GM19328 (cell line): ENCODE results near the gene PLEKHB1.

ENCODE experiments used
- ATAC-seq: cut with Tn5 transposase; IDR thresholded peaks from one replicate; pipeline ENCODE4 v1.9.1; 2021; ENCODE audit warnings: mild to moderate bottlenecking, moderate library complexity; ENCODE audit not compliant: unreplicated experiment

The PLEKHB1 gene, protein sequence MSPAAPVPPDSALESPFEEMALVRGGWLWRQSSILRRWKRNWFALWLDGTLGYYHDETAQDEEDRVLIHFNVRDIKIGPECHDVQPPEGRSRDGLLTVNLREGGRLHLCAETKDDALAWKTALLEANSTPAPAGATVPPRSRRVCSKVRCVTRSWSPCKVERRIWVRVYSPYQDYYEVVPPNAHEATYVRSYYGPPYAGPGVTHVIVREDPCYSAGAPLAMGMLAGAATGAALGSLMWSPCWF

DNA sequence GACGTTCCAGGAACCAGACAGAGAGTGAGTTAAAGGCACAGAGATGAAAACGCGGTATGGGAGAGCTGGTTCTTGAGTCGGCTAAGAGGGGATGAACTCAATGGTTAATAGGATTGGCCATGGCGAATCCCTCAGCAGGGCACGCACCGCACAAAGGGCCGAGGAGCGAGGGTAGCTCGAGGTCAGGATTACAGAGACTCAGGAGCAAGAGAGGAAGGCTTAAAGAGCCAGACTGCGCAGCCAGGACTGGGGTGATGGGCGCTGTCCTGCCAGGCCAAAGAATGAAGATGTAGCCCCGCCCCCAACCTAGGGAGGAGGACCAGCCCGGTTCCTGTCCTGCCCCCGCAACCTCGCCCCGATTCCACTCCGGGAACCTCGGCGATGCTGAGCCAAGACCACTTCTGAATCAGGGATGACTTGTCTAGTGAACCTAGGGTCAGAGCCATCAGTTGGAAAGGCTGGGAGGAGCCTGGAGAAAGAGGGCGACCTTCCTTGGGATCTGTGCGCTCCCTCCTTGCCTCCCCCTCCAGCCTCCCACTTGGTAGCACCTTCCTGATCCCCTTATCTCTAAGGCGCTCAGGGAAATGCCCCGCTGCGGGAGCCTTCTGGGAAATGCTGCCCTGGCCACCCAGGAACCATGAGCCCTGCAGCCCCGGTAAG, at the start of gene PLEKHB1:
TSS of gene PLEKHB1 (plus strand) at position 610 of the 660 bp plus-strand sequence. CDS start at position 638, 28 bp downstream.
- ATAC-seq: no peak

DNA sequence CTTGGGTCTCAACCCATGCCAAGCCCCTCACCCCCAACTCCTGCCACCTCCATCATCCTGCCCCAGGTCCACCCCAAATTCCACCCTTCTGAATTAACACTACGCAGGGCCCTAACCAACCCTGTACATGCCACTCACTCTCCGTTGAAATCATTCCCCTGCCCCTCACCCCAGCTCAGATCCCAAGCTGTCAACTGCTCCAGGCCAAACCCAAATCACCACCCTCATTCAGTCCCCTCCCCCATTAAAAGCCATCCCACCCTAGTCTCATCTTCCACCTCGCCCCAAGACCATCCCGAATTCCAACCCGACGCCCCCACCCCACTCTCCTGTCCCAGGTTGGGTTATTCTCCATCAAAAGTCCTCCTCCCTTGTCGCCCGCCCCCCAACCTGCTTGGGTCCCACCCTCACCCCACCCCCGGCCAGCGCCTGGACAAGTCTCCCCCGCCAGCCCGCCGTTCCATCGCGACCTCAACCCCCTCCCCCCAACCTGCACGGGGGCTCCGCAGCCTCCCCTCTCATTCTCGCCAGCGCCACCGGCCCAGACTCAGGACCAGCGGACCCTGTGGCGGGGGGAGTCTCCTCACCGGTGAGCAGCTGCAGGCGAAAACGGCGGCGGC, 48.9 kb upstream of the PLEKHB1 start:
- ATAC-seq: no peak

DNA sequence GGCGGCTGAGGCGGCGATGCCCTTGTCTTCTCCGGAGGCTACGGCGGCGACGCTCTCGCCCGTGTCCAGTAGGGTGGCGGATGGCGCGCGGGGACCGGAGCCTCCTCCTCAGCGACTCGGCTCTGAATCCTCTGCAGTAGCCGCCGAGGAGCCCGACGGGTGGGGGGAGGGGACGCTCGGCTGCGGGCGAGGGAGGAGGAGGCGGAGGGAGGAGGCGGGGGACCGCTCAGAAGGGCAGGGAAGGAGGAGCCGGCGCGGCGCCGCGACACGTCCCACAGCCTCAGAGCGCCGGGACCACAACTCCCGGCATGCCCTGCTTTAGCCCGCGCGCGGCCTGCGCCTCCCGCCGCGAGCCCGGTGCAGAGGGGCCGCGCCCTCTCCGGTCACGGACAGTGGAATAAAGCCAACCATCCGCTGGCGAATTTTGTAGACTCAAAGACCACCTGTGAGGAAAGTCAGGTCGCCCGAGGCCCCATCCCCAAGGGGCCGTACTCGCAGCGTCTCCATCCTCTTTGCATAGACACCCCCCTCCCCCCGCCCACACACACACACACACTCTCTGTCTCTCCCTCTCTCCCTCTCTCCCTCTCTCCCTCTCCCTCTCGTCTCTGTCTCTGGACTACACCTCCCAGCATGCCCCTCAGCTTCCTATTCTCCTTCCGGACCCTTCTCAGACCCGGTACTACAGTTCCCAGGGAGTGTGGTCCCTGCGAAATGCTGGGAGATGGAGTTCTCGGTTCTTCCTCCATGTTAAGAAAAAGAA, 48.2 kb upstream of the PLEKHB1 start, which contains the start of gene FAM168A:
TSS of gene FAM168A (minus strand) at position 157 of the 763 bp plus-strand sequence. CDS start 129,638 bp downstream, outside the sequence.
- ATAC-seq: peak; percentile 96

DNA sequence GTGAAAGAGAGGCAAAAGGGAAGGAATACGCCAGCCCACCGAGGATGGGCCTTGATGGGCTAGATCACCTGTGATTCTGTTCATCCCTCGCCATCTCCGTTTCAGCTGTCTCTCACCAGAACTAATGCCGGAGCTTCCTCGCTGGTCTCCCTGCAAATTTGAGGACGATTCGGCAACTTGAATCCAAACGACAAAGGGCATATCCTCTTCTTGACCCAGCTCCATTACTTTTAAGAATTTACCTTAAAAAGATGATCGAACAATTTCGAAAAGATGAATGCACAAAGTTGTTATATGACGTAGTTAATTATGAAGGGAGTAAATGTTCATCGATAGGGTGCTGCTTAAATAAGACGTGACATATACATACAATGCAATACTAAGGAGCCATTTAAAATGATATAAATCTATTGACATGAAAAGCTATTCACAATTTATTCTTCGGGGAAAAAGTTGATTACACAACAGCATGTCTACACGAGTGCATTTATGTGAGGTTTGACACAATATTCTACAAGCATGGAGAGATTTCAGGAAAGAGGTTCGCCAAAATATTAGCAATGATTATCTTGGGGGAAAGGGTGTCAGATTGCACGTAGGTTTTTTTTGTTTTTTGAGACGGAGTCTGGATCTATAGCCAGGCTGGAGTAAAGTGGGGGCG, 47.5 kb upstream of the PLEKHB1 start:
- ATAC-seq: no peak

DNA sequence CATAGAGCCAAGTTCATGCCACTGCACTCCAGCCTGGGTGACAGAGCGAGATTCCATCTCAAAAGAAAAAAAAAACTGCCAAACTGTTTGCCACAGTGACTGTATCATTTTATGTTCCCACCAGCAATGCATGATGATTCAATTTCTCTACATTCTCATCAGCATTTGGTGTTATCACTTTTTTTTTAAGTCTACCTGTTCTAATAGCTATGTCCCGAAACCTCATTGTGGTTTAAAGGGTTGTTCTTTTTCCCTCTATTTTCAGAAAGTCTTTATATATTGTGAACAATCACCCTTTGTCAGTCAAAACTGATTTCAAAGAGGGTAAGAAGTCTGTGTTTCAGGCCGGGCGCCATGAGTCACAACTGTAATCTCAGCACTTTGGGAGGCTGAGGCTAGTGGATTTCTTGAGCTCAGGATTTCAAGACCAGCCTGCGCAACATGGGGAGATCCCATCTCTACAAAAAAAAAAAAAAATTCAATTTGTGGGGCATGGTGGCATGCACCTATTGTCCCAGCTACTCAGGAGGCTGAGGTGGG, 33.7 kb upstream of the PLEKHB1 start:
- ATAC-seq: no peak

DNA sequence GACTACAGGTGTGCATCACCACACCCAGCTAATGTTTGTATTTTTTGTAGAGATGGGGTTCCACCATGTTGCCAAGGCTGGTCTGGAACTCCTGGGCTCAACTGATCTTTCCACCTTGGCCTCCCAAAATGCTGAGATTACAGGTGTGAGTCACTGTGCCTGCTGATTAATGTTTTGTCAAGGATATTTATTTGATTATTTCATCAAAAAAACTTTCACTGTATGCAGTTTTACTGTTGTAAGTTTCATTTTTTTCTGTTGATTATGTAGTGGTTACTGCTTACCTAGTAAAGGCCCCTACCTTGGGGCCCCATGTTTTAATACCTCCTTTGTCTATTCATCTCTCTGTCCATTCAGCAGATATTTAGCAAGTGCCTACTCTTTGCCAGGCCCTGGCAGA, 31.8 kb upstream of the PLEKHB1 start:
- ATAC-seq: no peak

DNA sequence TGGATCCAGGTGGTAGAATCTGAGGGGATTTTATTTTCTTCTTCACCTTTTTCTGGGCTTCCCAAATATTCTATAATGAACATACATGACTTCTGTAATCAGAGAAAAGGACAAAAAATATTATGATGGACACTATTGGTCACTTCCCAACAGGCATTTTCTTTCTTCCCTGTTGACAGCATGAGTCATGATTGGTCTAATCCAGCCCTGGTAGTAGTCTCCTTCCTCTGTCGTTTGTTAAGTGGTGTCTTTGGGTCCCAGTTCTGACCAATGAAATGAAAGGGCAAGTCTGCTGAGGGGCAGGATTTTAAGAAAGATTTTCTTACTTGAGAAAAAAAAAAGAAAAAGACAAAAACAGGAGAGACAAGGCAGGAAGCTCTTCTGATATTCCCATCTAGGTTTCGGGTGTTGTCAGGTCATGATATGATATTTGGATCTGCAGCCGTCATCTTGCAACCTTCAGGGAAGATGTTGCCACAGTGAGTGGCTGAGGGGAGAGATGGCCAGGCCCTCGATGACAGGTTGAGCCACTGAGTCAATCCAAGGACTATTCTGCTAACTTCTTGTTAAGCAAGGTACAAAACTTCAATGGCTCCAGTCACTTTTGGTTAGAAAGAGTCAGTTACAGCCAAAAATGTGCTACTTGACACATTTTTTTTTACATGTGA, 23.3 kb upstream of the PLEKHB1 start:
- no peak for ATAC-seq

DNA sequence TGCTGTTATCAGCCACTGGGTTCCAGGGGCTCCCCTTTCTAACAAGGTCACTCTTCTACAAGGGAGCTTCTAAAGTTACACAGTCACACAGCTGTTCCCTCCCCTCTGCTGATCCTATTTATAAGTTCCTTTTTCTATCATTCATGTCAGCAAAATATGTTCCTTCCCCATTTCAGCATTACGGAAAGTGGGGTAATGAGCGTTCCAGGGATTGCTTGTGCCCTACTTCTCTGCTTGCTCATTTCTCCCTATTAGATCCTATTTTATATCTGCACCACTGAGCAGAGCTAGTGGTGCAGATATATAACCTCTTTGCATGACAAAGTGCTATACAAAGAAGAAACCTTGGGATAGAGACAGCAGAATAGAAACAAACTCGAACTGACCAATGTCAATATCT, 22.7 kb upstream of the PLEKHB1 start:
- no peak for ATAC-seq

DNA sequence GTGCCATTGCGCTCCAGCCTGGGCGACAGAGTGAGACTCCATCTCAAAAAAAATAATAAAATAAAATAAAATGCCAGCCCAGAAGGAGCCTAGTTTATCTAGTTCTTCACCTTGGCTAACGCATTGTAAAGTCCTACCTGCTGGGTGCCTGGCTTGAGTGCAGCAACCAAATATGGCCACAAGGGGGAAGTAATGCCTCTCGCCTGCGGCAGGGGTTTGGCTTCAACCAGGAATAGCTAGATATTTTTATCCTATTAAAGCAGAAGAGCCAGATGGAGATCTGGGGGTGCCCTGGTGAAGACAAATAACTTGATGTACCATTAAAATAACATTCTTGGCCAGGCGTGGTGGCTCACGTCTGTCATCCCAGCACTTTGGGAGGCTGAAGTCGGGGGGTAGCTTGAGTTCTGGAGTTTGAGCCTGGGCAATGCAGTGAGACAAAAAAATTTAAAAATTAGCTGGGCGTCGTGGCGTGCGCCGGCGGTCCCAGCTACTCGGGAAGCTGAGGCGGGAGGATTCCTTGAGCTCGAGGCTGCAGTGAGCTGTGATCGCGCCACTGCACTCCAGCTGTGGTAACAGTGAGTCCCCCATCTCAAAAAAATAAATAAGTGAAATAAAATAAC, 20.6 kb upstream of the PLEKHB1 start:
- no peak for ATAC-seq

DNA sequence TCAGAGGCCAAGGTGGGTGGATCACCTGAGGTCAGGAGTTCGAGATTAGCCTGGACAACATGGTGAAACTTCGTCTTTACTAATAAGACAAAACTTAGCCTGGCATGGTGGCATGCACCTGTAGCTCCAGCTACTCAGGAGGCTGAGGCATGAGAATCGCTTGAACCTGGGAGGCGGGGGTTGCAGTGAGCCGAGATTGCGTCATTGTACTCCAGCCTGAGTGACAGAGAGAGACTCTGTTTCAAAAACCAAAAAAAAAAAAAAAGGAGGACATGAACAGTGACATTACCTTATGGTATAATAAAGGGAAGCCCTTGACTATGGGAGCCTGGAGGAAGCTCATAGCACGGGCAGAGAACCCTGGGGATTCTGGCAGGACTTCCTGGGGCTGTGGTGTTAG, 16.5 kb upstream of the PLEKHB1 start:
- ATAC-seq: no peak

DNA sequence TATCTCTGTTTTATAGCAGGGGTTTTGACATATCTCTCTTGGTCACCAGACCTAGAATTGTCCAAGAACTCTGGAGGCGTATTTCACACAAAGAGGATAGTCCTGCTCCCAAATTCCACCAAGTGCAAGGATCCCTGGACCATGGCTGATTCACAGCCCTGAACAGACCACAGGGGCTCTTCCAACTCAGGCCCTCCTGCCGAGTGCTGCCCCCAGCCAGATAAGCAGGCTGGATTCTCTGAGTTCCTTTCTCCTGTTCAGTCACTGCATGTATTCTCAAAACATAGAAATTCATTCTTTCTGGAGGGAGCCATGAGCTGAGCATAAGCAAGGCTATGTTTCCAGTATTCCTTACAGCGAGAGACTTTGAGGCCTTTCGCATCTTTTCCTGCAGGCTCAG, 13.4 kb upstream of the PLEKHB1 start:
- ATAC-seq: no peak

DNA sequence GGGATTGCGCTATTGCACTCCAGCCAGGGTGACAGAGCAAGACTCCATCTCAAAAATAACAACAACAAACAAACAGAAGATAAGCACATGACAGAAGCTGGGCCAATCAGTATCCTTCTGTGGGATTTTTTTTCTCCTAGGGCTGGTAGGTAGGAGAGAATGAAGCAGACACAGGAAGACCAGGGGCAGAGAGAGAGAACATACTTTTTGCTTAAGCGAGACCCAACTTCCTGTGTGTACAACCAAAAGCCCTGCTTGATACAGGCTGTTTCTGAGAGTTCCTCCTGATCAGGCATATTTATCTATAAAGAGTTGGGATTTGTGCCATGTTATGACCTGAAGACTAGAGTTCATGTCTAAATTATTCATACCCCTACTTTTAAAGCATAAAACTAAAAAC, 12.4 kb upstream of the PLEKHB1 start:
- no peak for ATAC-seq

DNA sequence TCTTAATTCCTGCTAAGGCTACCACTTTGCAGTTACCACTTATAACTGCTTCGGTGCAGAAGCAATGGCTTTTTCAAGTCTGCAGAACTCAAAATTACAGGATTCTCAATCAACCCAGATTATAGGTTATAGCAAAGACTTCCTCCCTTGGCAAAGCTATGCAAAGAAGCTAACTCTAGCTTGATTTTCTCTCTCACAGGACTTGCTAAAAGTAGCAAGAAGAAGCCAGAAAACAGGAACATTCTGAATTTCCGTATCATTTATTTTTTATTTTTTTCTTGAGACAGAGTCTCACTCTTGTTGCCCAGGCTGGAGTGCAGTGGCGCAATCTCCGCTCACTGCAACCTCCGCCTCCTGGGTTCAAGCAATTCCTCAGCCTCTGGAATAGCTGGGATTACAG, 10.7 kb upstream of the PLEKHB1 start:
- ATAC-seq: no peak

DNA sequence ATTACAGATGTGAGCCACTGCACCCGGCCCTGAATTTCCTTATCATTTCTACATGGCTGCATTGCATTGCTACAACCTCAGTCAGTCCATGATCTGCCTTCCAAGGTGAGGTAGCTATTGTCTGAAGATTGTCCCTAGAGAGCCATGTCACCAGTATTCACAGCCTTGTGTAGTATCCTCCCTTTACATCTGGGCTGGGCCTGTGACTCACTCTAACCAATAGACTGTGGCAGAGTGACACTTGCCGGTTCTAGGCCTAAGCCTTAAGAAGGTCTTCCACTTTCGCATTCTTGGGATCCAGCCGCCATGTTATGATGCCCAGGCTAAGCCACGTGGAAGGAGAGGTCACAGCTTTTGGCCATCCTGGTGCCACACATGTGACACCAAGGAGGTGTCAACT, 10.1 kb upstream of the PLEKHB1 start:
- ATAC-seq: no peak

DNA sequence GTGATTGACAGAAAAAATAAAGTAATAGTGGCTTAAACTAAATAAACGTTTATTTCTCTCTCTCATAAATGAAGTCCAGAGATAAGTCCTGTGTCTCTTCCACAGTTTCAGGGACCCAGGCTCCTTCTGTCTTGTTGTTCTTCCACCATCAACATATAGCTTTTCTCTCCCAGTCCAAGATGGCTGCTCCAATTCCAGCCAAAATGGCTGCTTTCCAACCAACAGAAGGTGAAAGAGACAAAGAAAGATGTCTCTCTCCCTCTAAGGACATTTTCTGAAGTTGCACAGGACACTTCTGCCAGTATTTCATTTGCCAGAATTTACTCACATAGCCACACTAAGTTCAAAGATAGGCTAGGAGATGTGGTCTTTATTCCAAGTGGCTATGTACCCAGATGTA, 9.4 kb upstream of the PLEKHB1 start:
- no peak for ATAC-seq

DNA sequence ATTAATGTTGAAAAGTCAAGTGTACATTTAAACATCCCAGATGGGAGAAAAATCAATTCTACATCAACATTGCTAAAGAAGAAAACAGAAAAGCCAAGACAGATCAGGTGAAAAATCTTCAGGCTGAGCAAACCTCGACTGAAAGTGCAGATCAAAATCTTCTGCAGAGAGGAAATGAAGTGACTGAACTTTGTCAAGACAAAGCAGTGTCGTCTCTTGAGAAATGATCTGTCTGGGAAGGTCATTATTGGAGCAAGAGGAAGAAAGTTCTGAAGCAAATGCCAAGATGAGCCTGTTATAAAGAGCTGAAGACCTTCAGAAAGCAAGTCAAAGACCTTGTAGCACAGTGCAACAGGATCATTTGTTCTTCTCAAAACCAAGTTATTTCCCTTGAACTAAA, 5.8 kb upstream of the PLEKHB1 start:
- ATAC-seq: no peak

DNA sequence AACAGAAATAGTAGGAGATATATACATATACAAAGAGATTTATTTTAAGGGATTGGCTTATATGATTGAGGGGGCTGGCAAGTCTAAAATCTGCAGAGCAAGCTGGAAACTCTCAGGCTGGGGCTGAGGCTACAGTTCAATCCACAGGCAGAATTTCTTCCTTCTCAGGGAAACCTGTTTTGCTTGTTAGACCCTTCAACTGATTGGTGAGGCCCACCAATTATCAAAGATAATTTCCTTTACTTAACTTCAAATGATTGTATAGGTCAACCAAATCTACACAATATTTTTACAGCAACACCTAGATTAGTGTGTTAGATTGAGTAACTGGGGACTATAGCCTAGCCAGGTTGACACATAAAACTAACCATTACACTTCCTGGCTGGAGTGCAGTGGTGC, 4.7 kb upstream of the PLEKHB1 start:
- no peak for ATAC-seq

DNA sequence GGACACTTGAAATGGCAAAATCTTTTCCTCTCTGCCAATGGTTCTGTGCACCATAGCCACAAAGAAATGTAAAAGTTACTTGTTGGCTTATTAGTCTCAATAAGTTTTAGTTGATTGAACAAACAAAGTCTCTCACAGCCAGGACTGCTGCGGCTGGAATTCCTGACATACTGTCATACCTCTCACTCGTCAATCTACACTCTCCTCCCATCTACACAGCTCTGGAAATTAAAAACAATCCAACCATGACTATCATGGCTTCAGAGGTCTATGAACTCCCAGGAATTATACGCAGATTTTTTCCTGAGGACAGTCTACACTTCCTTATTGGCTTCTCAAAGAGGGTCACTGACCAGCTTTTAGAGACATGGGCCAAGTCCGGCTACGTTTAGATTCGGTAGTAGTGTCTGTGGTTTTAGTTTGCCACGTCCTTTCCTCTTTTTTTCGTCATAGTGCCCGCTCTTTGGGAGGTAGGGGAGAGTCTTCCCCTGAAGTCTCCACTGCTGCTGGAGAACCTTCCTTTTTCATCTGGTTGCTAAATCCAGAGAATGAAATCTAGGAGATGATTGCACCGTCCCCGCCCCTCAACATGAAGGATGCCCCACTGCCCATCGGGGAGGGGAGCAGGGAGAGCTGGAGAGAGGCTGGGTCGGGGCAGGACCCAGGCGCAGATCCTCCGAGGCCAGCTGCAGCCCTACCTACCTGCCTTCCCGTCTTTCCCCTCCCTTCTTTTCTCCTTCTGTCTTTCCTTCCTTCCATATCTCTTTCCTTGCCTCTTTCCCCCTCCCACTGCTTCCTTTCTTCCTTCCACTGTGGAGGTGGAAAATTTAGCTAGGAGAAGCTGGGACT, 1.0 kb upstream of the PLEKHB1 start:
- no peak for ATAC-seq
